ENCODE results near the gene FAM221B.
A peak's percentile ranks its signal among the peaks of the same experiment; 100 is the strongest.

Gene FAM221B

DNA sequence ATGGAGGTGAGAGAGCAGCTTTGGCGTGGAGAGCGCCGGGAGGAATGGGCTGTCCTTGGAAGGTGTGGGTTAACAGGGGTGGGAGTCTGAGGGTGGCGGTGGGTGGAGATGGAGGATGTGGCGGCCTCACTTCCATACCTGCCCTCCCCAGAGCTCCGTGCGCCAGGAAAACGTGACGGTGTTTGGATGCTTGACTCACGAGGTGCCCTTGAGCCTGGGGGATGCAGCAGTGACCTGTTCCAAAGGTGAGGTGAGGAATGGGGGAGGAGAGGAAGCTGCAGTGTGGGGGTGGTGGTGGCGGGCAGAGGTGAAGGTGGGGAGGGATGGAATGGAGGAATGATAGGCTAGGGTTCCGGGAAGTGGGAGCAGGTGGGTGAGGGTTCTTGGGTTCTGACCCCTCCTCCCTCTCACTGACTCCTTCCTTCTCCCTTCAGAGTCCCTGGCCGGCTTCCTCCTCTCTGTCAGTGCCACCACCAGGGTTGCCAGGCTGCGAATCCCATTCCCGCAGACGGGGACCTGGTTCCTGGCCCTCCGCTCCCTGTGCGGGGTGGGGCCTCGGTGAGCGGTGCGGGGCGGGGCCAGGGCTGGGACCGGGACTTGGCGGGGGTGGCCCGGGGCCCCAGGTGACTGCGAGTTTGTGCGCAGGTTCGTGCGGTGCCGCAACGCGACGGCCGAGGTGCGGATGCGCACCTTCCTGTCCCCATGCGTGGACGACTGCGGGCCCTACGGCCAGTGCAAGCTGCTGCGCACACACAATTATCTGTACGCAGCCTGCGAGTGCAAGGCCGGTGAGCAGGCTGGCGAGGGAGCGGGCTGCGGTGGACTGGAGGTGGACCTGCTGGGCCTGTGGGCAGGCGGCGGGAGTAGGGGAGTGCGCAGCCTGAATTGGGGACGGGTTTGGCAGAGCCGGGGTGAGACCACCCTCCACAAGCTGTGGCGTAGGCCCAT, 17.6 kb upstream of the FAM221B start:
- DNase-seq (ENCODE audit: low spot score) = no peak

GRCh38 chr9:35844628-35845270, 16.2 kb upstream of the FAM221B start:
- no peak for DNase-seq (ENCODE audit: low spot score)

- no peak for DNase-seq (ENCODE audit: low spot score)
These were observed 14.3 kb upstream of the FAM221B start for GRCh38 chr9:35842795-35843194.

GRCh38 chr9:35842020-35842745, 13.7 kb upstream of the FAM221B start:
- DNase-seq (ENCODE audit: low spot score) = no peak

- DNase-seq (ENCODE audit: low spot score) = no peak
These were observed 13.0 kb upstream of the FAM221B start for GRCh38 chr9:35841645-35841900.

GRCh38 chr9:35840881-35841644, 12.5 kb upstream of the FAM221B start:
- DNase-seq (ENCODE audit: low spot score) = no peak

- DNase-seq (ENCODE audit: low spot score) = no peak
These were observed 11.4 kb upstream of the FAM221B start for GRCh38 chr9:35839926-35840325.

- DNase-seq (ENCODE audit: low spot score) = no peak
These were observed 8.1 kb upstream of the FAM221B start for GRCh38 chr9:35836595-35836994.

DNA sequence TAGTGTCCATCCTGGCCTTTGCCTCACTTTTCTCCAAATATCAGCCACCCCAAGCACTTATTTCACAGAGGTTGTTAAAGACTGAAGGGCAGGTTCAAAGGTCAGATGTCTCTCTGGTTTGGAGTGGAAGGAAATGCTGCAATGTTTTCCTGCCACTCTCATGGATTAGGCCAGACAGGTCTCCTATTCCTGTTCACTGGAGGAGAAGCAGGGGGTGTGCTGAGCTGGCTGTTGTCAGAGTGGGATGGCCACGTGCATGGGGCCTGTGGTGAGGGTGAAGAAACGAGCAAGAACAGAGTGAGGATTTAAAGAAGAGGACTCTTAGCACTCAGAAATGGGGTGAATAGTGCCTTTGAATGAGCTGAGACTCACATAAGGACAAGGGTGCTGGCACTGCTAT, 7.2 kb upstream of the FAM221B start:
- DNase-seq (ENCODE audit: low spot score) = no peak

- no peak for DNase-seq (ENCODE audit: low spot score)
These were observed 6.7 kb upstream of the FAM221B start for GRCh38 chr9:35835216-35835632.

DNA sequence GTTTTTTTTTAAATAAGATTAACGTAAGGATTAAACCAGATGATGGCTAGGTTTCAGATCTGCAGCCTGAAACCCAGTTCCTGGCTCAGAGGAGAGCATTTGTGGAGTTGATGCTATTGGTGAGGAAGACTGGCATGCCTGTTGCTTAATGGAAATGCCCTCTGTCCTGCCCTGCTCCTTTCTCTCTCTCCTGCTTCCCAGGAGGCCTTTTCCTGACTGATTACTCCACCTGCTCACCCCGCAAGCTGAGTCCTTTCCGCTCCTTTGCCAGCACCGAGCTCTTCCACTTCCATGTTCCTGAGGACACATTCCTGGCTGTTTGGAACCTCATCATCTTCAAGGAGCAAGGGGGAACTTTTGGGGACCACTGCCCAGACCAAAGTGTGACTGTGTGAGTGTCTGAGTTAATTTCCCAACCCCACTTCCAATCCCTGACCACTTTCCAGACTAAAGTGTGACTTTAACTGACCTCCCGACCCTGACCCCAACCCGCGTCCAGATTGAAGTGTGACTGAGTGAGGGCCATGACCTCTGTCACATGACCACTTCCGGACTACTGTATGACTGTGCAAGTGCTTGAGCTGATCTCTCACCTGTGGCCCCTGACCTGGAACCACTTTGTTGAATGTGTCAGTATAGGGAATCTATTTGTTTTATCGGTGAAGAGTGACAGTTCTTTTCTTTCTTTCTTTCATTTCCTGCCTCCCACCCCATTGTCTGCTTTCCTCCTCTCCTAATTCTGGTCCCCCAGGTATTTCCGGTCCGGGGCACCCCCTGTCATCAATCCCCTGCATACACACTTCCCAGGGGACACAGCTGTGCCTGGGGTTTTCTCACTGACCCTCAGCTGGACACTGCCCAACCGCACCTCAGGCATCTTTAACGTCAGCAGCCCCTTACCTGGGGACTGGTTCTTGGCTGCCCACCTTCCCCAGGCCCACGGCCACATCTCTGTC, 6.0 kb upstream of the FAM221B start:
- no peak for DNase-seq (ENCODE audit: low spot score)

DNA sequence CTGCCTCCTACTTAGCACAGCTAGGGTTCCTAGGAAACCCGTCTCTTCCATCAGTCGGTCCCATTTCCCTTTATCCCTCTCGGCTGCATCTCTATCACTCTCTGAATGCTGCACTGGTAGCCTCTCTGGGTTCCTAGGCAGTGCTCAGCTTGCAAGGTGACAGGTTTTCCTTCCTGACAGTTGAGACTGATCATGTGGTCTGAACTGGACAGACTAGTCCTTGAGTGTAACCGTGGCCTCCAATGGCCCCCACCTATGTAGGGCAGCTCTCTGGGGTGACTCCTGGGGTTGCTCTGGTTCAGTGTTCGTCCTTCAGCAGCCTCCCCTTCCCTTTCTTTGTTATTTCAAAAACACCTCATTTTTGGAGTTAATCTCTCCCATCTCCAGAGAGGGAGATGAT, 4.3 kb upstream of the FAM221B start:
- no peak for DNase-seq (ENCODE audit: low spot score)

- no peak for DNase-seq (ENCODE audit: low spot score)
These were observed 2.5 kb upstream of the FAM221B start for GRCh38 chr9:35831040-35831439.

GRCh38 chr9:35829764-35830096, 1.2 kb upstream of the FAM221B start:
- no peak for DNase-seq (ENCODE audit: low spot score)

DNA sequence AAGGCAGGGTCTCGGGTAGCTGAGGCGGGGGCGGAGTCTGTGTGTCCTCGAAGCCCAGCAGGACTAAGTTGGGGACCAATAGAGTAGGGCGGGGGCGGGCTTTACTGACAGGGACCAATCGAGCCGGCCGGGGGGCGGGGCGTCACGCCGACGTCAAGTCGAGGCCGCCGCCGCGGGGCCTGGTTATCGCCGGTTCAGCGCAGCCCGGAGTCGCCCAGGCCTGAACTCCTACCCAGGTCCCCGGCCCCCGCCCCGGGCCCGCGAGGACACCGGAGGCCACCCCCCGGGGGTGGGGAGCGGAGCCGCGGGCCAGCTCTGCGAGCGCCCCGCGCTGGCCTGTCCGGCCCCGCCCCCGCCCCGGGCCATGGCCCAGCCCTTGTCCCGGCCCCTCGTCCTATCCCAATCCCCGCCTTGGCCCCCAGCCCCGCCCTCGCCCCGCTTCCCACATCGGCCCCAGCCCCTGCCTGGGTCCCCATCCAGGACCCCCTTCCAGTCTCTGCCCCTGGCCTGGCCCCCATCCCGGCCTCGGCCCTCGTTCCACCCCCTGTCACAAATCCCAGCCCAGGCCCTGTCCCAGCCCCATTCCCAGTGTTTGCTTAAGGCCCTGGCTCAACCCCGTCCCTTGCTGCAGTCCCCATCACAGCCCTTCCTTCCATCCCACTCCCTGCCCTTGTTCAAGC, 692 bp upstream of the FAM221B start, which contains the start of gene TMEM8B:
Gene TMEM8B (plus strand): TSS at position 145 of the 680 bp plus-strand sequence. CDS start 220 bp downstream, at position 365.
- DNase-seq (ENCODE audit: low spot score) = peak; percentile 90

- no peak for DNase-seq (ENCODE audit: low spot score)
These were observed 1.0 kb downstream of the FAM221B start for GRCh38 chr9:35827486-35827885.

DNA sequence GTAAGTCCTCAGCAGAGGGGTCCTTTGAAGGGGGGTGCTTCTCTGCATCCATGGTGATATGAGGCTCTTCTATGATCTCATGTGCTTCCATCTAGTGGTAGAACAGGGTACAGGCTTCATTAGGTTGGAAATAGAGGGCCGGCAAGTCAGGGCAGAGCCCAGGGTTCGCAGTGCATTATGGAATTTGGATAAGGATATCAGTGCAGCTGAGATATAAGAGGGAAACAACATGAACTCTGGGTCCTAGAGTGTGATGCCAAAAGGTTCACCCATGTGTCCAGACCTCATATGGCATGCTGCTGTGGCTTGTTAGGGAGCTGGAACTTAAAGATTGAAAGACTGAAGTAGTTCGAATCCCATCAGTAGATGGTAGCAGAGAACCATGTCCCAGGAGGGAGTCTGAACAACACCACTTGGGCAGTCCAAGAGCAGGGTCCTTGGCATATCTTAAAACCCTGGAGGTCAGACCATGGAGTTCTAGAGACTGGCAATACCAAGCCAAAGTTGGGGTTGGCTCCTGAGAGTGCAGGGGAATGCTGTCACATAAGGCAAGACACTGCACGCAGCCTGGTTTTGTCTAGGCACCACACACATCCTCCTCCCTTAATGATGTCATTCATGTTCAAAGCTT, 2.3 kb downstream of the FAM221B start:
- DNase-seq (ENCODE audit: low spot score) = peak; percentile 55

- no peak for DNase-seq (ENCODE audit: low spot score)
These were observed 5.6 kb downstream of the FAM221B start for GRCh38 chr9:35822926-35823325.

- no peak for DNase-seq (ENCODE audit: low spot score)
These were observed 8.5 kb downstream of the FAM221B start for GRCh38 chr9:35820076-35820475.

- no peak for DNase-seq (ENCODE audit: low spot score)
These were observed 10.2 kb downstream of the FAM221B start for GRCh38 chr9:35818341-35818740.
